HG03039 (cell line): Measurements from ENCODE around the gene SGMS1.
"Not testable (repeated sequence)": the region's sequence is repeated elsewhere in the genome, so short reads cannot be mapped to it uniquely, and the experiment has no call there.

ENCODE experiments used
- ATAC-seq: cut with Tn5 transposase; IDR thresholded peaks from one replicate; pipeline ENCODE4 v1.9.1; 2021; ENCODE audit warnings: mild to moderate bottlenecking, moderate library complexity; ENCODE audit not compliant: unreplicated experiment

The SGMS1 gene

DNA sequence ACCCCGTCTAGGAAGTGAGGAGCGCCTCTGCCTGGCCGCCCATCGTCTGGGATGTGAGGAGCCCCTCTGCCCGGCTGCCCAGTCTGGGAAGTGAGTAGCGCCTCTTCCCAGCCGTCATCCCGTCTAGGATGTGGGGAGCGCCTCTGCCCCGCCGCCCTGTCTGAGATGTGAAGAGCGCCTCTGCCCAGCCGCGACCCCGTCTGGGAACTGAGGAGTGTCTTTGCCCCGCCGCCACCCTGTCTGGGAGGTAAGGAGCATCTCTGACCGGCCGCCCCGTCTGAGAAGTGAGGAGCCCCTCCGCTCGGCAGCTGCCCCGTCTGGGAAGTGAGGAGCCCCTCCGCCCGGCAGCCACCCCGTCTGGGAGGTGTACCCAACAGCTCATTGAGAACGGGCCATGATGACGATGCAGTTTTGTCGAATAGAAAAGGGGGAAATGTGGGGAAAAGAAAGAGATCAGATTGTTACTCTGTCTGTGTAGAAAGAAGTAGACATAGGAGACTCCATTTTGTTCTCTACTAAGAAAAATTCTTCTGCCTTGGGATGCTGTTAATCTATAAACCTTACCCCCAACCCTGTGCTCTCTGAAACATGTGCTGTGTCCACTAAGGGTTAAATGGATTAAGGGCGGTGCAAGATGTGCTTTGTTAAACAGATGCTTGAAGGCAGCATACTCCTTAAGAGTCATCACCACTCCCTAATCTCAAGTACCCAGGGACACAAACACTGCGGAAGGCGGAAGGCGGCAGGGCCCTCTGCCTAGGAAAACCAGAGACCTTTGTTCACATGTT is 267.9 kb downstream of the SGMS1 start:
- not testable (repeated sequence) for ATAC-seq

DNA sequence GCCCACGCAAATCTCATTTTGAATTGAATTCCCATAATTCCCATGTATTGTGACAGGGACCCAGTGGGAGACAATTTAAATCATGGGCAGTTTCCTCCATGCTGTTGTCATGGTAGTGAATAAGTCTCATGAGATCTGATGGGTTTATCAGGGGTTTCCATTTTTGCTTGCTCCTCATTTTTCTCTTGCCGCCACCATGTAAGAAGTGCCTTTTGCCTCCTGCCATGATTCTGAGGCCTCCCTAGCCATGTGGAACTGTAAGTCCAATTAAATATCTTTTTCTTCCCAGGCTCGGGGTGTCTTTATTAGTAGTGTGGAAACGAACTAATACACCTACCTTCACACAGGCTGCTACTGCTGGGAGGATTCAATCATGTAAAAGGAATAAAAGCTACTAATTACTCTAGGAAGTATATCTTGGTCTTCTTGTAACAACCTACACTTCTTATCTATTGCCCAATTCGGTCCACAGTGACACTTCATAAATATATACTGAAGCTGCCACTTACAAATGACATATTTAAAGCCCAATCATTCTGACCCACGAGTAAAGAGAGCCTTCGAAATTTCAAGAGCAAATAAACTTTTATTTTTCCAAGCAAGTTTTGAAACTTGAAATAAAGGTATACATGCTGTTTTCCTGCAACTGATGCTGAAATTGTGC is 272.1 kb downstream of the SGMS1 start:
- ATAC-seq, result no peak

DNA sequence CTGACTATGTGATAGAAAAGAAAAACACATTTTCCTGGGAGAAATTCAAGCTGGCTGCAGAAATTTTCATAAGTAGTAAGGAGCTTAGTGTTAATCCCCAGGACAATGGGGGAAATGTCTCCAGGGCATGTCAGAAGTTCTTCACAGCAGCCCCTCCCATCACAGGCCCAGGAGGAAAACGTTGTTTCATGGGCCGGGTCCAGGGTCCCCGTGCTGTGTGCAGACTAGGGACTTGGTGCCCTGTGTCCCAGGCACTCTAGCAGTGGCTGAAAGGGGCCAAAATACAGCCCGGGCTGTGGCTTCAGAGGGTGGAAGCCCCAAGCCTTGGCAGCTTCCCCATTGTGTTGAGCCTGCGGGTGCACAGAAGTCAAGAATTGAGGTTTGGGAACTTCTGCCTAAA is 273.4 kb downstream of the SGMS1 start:
- ATAC-seq, result no peak

DNA sequence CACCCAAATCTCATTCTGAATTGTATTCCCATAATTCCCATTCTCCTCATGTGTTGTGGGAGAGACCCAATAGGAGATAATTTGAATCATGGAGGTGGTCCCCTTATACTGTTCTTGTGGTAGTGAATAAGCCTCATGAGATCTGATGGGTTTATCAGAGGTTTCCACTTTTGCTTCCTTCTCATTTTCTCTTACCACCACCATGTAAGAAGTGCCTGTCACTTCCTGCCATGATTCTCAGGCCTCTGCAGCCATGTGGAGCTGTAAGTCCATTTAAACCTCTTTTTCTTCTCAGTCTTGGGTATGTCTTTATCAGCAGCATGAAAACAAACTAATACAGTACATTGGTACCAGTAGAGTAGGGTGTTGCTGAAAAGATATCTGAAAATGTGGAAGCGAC is 274.2 kb downstream of the SGMS1 start:
- no peak for ATAC-seq

DNA sequence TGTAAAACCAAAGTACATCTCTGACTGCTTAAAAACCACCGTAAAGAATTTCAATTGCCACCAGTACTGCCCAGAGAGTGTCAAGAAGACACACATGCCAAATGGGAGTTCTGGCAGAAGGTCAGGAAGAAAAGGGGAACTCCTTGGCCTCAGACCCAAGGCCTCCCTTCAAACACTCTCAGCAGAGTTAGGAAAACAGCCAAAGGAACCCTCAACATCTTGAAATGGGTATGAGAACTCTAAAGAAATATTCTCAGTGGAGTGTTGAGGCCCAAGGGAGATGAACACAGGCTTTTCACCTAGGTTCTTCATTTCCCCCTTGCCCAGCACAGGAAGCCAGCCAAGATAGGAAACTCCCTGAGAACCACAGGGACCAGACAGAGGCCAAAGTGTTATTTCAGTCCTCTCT is 276.4 kb downstream of the SGMS1 start:
- peak; percentile 82 for ATAC-seq

- no peak for ATAC-seq
Observed at GRCh38 chr10:50346942-50347341, 276.8 kb downstream of the SGMS1 start.

DNA sequence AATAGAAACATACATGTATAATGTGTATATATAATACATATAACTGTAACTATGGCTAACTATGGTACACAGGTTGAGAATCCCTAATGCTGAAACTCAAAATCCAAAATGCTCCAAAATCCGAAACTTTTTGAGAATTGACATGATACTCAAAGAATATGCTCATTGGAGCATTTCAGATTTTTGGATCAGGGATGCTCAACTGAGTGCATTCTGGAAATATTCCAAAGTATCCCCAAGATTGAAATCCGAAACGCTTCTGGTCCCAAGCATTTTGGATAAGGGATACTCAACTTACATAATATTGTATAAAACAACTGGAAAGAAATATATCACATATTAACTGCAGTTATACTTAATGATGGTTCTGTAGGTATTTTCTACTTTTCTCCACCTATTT is 278.2 kb downstream of the SGMS1 start:
- ATAC-seq, result no peak

DNA sequence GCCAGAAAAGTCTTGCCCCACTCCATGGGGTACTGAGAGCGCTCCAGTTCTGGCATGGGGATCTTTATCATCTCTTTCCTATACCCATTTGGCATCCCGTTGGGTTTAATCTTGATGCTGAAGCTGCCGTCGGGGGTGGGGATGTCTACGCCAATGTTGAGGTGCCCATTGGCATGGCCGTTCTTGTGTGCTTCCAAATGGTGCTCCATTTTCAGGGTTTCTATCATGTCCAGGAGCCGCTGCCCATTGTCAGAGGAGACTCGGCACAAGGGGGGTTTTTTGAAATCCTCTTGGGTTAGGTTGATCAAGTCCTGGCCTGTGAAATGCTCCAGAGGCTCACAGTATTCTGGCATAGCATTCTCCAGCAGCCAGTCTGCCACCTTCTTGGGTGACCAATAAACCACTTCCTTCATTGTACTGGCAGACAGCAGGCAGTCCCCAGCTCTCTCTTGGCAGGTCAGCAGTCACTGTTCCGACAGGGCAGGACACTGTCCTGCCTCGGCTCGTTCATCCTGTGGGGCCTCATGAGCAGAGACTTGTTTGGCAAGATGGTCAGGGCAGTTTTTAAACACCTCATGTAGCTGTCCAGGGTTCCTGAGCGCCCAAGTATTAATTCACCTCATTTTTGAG is 279.9 kb downstream of the SGMS1 start:
- ATAC-seq, result no peak

DNA sequence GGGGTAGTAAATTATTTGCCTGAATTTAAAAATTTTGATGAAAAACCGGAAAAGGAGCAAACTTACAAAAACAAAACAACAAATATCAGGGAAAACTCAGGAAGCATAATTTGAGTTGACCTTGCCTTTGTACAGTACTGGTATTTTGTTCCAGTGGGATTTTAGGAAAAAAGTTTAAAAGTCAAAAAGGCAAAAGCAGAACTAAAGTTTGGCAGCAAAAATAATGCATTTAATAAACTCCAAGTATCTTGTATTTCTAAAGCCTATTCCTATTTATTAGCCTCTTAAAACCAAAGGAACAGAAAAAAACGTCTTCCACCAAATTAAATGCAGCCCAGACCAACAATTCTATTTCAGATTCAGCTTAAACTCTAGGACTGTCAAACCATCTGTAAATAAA is 281.8 kb downstream of the SGMS1 start:
- ATAC-seq, result no peak

DNA sequence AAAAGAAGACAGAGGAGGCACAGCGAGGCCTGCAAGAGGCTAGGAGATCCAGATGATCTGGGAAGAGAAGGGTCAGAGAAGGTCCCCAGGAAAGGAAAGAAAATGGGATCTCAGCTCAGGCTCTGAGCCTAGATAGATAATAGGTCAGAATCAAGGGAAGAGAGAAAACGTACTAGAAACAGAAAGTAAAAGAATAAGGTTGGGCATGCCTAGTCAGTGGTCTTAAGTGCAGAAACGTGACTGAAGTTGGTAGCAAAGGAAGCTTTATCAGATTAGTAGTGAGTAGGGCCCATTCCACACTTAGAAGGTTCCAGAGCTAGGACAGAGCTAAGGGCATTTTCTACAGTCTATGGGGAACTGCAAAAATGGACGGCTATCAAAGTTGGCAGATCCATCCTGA is 287.6 kb downstream of the SGMS1 start:
- ATAC-seq, result no peak

DNA sequence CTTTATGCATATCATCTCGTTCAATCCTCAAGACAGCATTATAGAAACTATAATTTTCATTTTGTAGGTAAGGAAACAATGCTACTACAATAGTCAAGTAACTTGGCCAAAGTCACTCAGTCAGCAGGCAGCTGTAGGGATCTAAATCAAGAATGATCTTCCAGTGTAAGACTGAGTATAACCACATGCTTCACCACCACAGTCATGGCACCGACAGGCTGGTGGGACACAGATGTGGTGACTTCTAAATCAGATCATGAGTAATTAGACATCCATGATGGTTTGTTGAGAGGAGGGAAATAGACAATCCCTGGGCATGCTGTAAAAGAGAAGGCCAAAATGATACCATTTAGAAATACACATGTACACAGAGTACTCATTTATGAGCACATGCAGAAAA is 288.4 kb downstream of the SGMS1 start:
- ATAC-seq, result no peak

- ATAC-seq, result no peak
Observed at GRCh38 chr10:50334273-50334672, 289.5 kb downstream of the SGMS1 start.

GRCh38 chr10:50333872-50334271 is 289.9 kb downstream of the SGMS1 start:
- ATAC-seq, result no peak

DNA sequence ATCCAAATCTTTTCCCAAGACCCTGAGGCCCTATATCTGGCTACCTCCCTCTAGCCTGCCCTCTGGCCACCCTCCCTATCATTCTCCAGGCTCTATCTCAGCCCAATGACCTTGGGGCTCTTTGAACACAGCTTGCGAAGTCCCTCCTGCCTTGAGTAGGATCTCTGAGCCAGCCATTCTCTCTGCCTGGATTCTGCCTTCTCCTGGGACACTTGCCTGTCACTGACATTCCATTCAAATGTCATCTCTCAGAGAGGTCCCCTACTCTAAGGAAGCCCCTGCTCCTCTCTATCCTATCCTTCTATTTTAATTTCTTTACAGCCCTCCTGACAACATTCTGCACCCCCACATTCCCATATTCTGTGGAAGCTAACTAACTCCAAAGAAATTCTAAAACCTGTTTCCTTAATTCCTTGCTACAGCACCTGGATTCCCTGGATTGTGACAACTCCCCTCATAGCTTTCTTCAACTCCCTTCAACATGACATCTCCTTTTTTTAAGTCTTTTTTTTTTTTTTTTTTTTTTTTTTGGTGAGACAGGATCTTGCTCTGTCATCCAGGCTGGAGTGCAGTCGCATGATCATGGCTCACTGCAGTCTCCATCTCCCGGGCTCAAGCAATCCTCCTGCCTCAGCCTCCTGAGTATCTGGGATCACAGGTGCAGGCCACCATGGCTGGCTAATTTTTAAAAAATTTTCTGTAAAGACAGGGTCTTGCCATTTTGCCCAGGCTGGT is 291.5 kb downstream of the SGMS1 start:
- ATAC-seq, result no peak

GRCh38 chr10:50331486-50331885 is 292.3 kb downstream of the SGMS1 start:
- ATAC-seq, result no peak

GRCh38 chr10:50326757-50327701 is 296.7 kb downstream of the SGMS1 start:
- ATAC-seq, result no peak

GRCh38 chr10:50326172-50326555 is 297.6 kb downstream of the SGMS1 start:
- ATAC-seq, result no peak

- peak; percentile 71 for ATAC-seq
Observed at GRCh38 chr10:50325449-50326171, 298.1 kb downstream of the SGMS1 start.

GRCh38 chr10:50324680-50325393 is 298.9 kb downstream of the SGMS1 start:
- no peak for ATAC-seq
